OCI-LY7 (cell line): ENCODE data around the gene PLEKHG5. TPM values are rescaled to one million over a fixed set of nuclear protein-coding genes. Genes with fewer than 3 reads are reported as not detected.

Experiments used
- BruUV-seq: library from RNA; stranded (reverse); fragments of 400-500 nt; replicated peaks from 2 replicates; lab custom pipeline; 2021; lab: Mats Ljungman, UMichigan
- CTCF ChIA-PET: fragments of 300-600 bp; sonication (Branson Sonifier 250); formaldehyde crosslinking; loops from one replicate; lab custom pipeline; 2022; ENCODE audit warnings: antibody characterized with exemption; ENCODE audit not compliant: unreplicated experiment; lab: Charles Lee
- POLR2A ChIA-PET: fragments of 300-600 bp; sonication (Branson Sonifier 250); formaldehyde crosslinking; loops from one replicate; lab custom pipeline; 2022; ENCODE audit warnings: antibody characterized with exemption; lab: Charles Lee
- DNase-seq: peaks from one replicate; pipeline ENCODE4 v3.0.0-alpha.2; 2015; ENCODE audit warnings: low spot score
- H2AFZ ChIP-seq: fragments of 200-600 bp; sonication (generic), shearing (Covaris generic); 2 replicates; pipeline ENCODE4 v1.6.1; 2014; ENCODE audit warnings: mild to moderate bottlenecking, antibody characterized with exemption, low read length, moderate library complexity
- H3K27ac ChIP-seq: fragments of 200-600 bp; sonication (generic); 2 replicates; pipeline ENCODE4 v1.5.1; 2014; ENCODE audit warnings: mixed run types, low read depth, mild to moderate bottlenecking, moderate library complexity, low read length, inconsistent platforms; ENCODE audit not compliant: poor library complexity, severe bottlenecking
- H3K36me3 ChIP-seq: fragments of 200-600 bp; sonication (generic); 2 replicates; pipeline ENCODE4 v1.6.1; 2014; ENCODE audit warnings: mild to moderate bottlenecking, antibody characterized with exemption, low read length, moderate library complexity, mixed read lengths; ENCODE audit not compliant: insufficient read depth
- H3K4me1 ChIP-seq: fragments of 200-600 bp; sonication (generic); 2 replicates; pipeline ENCODE4 v1.5.1; 2014; ENCODE audit warnings: mild to moderate bottlenecking, low read length; ENCODE audit not compliant: insufficient read depth, poor library complexity, severe bottlenecking
- H3K4me2 ChIP-seq: fragments of 200-600 bp; sonication (generic); 2 replicates; pipeline ENCODE4 v1.6.1; 2014; ENCODE audit warnings: mild to moderate bottlenecking, low read length
- H3K4me3 ChIP-seq: fragments of 200-600 bp; sonication (generic); 2 replicates; pipeline ENCODE4 v1.5.1; 2014; ENCODE audit warnings: mild to moderate bottlenecking, low read depth, low read length; ENCODE audit not compliant: poor library complexity, severe bottlenecking
- H3K79me2 ChIP-seq: fragments of 200-600 bp; sonication (generic); 2 replicates; pipeline ENCODE4 v1.6.1; 2016; ENCODE audit warnings: low read depth, mild to moderate bottlenecking, low read length, moderate library complexity, mixed read lengths; ENCODE audit not compliant: insufficient read depth
- H3K9me2 ChIP-seq: fragments of 200-600 bp; sonication (generic); 2 replicates; pipeline ENCODE4 v1.6.1; 2016; ENCODE audit warnings: mild to moderate bottlenecking, low read length, mixed read lengths; ENCODE audit not compliant: insufficient read depth
- H3K9me3 ChIP-seq: fragments of 200-600 bp; sonication (generic); 2 replicates; pipeline ENCODE4 v1.6.1; 2014; ENCODE audit warnings: mild to moderate bottlenecking, mixed run types, low read length, mixed read lengths
- H4K20me1 ChIP-seq: fragments of 200-600 bp; sonication (generic); 2 replicates; pipeline ENCODE4 v1.6.1; 2014; ENCODE audit warnings: mild to moderate bottlenecking, antibody characterized with exemption, low read length, moderate library complexity, mixed read lengths; ENCODE audit not compliant: insufficient read depth
- CTCF ChIP-seq: fragments of 200-600 bp; sonication (generic); conservative IDR thresholded peaks from 2 replicates; pipeline ENCODE4 v1.5.1; 2014; ENCODE audit warnings: mild to moderate bottlenecking, antibody characterized with exemption, low read length, moderate library complexity, mixed read lengths
- EZH2phosphoT487 ChIP-seq: fragments of 200-600 bp; sonication (generic); IDR thresholded peaks from 2 replicates; pipeline ENCODE4 v1.6.1; 2018; ENCODE audit warnings: low read depth, borderline replicate concordance, mild to moderate bottlenecking, mixed run types, antibody characterized with exemption, low read length, moderate library complexity, mixed read lengths
- intact Hi-C: fragments of 100-400 bp; cut with micrococcal nuclease; formaldehyde crosslinking; loops from one replicate; pipeline ENCODE4 v1.10.0; 2022; ENCODE audit not compliant: unreplicated experiment
- total RNA-seq, 2 experiments: library from RNA; depleted of rRNA in 1 of 2; stranded (reverse); fragments of >200 nt in 1 of 2; shearing (Covaris generic) in 1 of 2; gene quantifications; 2 replicates each; pipeline ENCODE4 v1.2.3, GENCODE V29; 2014 to 2022

Gene PLEKHG5
- total RNA-seq, 2 experiments from 2014 or later, result 1.6 to 2.4 TPM

GRCh38 chr1:6484826-6485167 is 6.7 kb downstream of the PLEKHG5 start:
- Histone ChIP-seq H3K9me2 (no peaks in the 10 kb centered on the region), H3K36me3 (no peaks in the 10 kb centered on the region), H3K4me3 (no peak overlapping the region), H3K4me2 (no peak overlapping the region), H3K4me1 (peaks cover 4% of the 10 kb centered on the region), H4K20me1 (no peaks in the 10 kb centered on the region), H3K9me3 (no peaks in the 10 kb centered on the region), H3K79me2 (no peaks in the 10 kb centered on the region), H2AFZ (no peak overlapping the region), H3K27ac (no peak overlapping the region)
- CTCF ChIA-PET, result no interaction called here
- POLR2A ChIA-PET, result no interaction called here
- no TSS peak for BruUV-seq
- no peak for DNase-seq
- no peak for TF ChIP-seq EZH2phosphoT487
- no peak for TF ChIP-seq CTCF
- intact Hi-C loops, result loop anchor here (5.0 to 10.0 kb wide), 2 partner anchors 38 to 730 kb away; no protein-coding TSS in a partner anchor

- no peak overlapping the region for H2AFZ ChIP-seq
- H3K27ac ChIP-seq, result no peak overlapping the region
- H3K4me3 ChIP-seq, result no peak overlapping the region
- H3K36me3 ChIP-seq, result no peaks in the 10 kb centered on the region
- DNase-seq, result no peak
- H3K79me2 ChIP-seq, result no peaks in the 10 kb centered on the region
- H3K4me1 ChIP-seq, result no peaks in the 10 kb centered on the region
- POLR2A ChIA-PET, result no interaction called here
- no peaks in the 10 kb centered on the region for H4K20me1 ChIP-seq
- CTCF ChIA-PET, result no interaction called here
- H3K4me2 ChIP-seq, result no peak overlapping the region
- H3K9me2 ChIP-seq, result no peaks in the 10 kb centered on the region
- BruUV-seq, result no TSS peak
- H3K9me3 ChIP-seq, result no peaks in the 10 kb centered on the region
- intact Hi-C loops, result loop anchor here (10.0 kb wide), 1 partner anchor 731 kb away; no protein-coding TSS in a partner anchor
- no peak for TF ChIP-seq CTCF
- no peak for TF ChIP-seq EZH2phosphoT487
Observed at GRCh38 chr1:6483761-6484117, 7.7 kb downstream of the PLEKHG5 start.

DNA sequence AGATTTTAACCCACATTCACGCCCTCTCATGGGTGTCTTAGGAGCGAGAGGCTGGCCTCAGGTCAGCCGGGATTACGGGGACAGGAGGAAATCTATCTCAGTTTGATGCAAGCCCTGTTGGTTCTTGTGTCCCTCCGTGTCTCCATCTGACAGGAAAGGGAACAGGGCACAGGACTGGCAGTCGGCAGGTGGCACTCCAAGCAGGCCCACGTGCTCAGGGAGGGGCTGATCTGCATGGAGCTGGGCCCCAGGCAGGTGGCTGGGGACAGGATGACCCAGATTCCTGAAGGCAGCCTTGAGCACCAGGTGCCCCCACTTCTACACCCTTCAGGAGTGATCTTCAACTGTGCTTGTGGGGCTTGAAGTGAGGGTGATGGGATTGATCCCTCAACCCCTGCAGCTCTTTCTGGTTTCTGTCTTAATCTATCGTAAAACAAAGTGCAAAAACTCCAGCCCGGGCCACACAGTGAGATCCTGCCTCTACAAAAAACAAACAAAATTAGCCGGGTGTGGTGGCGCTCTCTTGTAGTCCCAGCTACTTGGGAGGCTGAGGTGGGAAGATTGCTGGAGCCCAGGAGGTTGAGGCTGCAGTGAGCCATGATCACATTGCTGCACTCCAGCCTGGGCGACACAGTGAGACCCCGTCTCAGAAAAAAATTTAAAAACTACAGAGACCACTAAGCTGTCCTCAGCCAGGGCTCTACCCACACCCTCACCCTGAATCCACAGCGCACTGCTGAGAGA is 8.3 kb downstream of the PLEKHG5 start:
- DNase-seq, result no peak
- Histone ChIP-seq H3K4me3 (no peak overlapping the region), H3K36me3 (no peaks in the 10 kb centered on the region), H3K4me2 (no peak overlapping the region), H4K20me1 (no peaks in the 10 kb centered on the region), H3K9me2 (no peaks in the 10 kb centered on the region), H3K27ac (no peak overlapping the region), H3K79me2 (no peaks in the 10 kb centered on the region), H2AFZ (no peak overlapping the region), H3K9me3 (no peaks in the 10 kb centered on the region), H3K4me1 (no peaks in the 10 kb centered on the region)
- ChIA-PET CTCF (no interaction called here), POLR2A (no interaction called here)
- TF ChIP-seq CTCF (peak; percentile 27; the same call in 1 of the 2 replicates), EZH2phosphoT487 (no peak)
- no TSS peak for BruUV-seq
- intact Hi-C loops, result loop anchor here (10.0 kb wide), 1 partner anchor 732 kb away; no protein-coding TSS in a partner anchor
